Erythroblast (primary cell): Measurements from ENCODE around the gene CITED2.

Experiments used
- GATA1 ChIP-seq: IDR thresholded peaks from 2 replicates; pipeline ENCODE4 v1.6.1; 2011; ENCODE audit warnings: low read depth, mild to moderate bottlenecking, control low read depth, low read length, moderate library complexity
- POLR2A ChIP-seq: IDR thresholded peaks from 2 replicates; pipeline ENCODE4 v1.6.1; 2011; ENCODE audit warnings: mild to moderate bottlenecking, low read length

GRCh38 chr6:139327038-139327437 is 47.4 kb downstream of the CITED2 start:
- TF ChIP-seq POLR2A (no peak), GATA1 (no peak)
